Measurements from ENCODE around the gene RBMS1.
A peak's percentile ranks its signal among the peaks of the same experiment; 100 is the strongest.
"Not testable (repeated sequence)": the region's sequence is repeated elsewhere in the genome, so short reads cannot be mapped to it uniquely, and the experiment has no call there.

Gene RBMS1

DNA sequence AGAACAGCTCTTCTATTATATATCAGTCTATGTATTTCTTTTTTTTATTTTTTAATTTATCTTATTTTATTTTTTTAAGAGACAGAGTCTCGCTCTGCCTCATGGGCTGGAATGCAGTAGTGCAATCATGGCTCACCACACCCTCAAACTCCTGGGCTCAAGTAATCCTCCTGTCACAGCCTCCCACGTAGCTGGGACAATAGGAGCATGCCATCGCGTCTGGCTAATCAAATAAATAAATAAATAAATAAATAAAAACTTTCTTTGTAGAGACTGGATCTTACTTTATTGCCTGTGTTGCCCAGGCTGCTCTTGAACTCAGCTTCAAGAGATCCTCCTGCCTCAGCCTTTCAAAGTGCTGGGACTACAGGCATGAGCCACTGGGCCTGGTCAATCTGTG is 117.0 kb downstream of the RBMS1 start:
- no peak for DNase-seq

DNA sequence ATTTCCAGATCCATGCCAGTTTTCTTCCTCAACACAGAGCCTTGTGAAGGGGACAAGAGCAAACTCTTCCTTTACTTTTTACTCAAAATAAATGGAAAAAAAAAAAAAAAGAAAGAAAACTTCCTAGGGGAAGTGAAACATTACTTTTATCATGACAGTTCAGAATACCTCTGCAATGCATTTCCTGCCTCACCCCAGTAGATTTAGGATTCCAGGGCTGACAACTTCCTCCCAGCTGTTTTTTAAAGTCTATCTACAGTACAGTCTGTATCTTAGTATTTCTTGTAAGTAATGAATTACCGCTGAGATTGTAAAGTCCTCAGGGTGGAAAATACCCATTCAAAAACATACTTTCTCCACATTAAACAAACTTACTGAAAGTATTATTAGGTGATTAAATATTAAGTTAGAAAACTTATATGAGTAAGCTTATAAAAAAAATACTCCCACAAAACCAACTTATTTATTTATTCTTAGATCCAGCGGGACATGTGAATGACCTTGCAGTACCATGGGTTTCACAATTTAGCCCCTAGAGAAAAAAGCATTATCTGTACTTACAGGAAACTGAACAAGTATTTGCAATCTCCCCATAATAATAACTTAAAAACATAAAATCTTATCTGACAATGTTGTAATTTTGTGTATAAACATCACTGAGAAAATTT is 117.7 kb downstream of the RBMS1 start:
- DNase-seq = no peak

DNA sequence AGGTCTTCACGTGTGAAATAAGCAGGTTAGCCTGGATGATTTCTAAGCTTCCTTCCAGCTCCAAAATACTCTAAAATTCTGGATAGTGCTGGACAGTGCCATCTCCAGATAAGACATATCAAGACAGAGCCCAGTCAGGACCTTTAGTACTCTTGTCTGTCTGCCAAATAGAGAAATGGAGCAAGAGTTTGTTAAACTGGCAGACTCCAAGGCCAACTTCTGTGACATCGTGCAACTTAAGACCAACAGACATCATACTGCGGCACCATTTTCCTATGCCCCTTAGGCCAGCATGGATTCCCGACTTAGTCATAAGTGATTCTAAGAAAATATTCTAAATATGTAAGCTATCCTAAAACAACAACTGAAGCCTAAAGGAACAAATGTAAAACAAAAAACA is 118.6 kb downstream of the RBMS1 start:
- no peak for DNase-seq

DNA sequence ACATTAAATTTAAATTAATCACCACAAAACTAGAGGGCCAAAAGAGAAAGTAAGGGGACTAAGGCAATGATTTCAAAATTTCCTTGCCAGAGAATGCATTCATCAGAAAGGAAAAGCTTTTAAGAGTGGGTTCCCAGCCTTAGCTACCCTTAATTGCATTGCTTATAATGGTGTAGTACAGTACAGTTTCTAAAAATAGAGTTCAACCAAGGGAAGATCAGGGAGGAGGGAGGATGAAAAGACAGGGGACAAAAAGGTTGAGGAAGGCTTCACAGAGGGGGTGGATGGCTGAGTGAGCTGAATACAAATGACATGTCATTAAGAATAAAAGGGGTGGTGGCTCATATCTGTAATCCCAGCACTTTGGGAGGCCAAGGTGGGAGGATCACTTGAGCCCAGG is 119.9 kb downstream of the RBMS1 start:
- no peak for DNase-seq

DNA sequence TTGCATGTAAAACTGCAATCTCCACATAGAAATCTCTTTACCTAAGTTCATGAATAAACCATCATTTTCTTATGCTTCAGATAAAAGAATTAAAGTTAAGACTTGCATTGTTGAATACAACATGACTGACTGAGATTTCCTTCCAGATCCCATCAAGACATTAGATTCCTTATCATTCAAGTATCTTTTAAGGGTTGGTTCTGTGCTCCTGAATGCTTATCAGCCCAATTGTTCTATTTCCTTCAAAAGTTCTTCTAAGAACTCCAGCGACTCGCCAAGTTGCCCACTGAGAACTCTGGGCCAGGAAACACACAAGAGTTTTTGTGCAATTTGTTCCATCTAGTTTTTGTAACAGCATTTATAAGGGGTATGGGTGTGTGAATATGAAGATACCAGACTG is 120.3 kb downstream of the RBMS1 start:
- DNase-seq = no peak

DNA sequence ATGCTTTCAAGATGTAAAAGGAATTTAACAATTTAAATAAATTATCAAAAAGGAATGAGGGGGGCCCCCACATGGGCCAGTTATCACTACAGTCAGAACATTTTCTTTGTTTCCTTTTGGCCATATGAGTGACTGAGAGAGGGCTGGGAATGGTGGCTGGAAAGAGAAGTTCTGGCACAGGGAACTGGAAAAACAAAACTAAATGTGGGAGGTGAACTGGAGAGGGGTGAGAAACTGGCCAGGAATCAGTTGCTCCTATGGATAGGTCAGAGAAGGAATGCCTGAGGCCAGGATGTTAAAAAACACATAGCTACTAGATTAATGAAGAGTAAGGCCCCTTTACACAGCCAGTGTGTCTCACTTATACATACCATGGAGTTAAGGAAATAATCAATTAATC is 121.0 kb downstream of the RBMS1 start:
- DNase-seq = no peak

DNA sequence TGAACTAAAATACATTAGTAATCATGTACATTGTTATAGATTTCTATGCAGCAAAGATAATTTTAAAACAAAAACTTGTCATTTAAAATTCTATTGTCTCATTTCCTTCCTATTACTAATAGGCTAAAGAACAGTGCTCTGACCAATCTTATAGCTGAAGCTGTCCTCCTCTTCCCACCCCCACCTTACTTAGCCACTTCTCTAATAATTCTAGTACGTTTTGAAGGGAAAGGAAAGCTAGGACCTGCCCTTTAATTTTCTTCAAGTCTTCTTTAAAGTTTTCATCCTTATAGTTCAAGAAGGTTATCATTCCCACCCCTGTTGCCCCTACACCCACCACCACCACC is 121.6 kb downstream of the RBMS1 start:
- no peak for DNase-seq

DNA sequence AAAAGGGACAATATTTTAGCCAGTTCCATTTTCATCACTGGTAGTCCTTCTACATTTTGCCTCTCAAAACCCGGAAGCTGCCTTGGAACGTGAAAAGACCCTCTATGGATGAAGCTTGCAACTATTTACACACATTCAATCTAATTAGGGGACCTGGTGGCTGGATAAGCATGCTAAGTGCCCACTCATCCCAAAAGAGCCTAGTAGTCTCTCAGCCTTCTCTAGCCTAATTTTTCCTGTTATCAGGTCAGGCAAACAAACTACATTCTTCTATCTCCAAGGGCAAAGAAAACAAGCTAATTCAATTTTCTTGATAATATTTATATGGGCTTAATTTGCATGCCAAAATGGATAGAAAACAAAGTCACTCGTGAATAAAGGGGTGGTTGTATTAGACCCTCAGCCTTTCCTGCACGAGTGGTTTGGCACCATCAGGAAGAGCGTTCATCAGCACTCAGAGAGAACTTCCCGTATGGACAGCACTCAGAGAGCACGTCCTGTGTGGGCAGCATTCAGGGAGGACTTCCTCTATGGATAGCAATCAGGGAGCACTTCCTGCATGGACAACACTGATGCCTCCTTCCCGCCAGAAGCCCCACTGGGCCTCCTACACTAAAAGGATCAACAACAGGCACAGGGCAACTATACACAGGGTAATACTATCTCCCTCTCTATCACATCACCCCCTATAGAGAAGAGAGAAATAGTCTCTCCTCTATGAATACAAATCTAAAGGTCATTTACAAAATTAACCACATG is 122.2 kb downstream of the RBMS1 start:
- DNase-seq = no peak

DNA sequence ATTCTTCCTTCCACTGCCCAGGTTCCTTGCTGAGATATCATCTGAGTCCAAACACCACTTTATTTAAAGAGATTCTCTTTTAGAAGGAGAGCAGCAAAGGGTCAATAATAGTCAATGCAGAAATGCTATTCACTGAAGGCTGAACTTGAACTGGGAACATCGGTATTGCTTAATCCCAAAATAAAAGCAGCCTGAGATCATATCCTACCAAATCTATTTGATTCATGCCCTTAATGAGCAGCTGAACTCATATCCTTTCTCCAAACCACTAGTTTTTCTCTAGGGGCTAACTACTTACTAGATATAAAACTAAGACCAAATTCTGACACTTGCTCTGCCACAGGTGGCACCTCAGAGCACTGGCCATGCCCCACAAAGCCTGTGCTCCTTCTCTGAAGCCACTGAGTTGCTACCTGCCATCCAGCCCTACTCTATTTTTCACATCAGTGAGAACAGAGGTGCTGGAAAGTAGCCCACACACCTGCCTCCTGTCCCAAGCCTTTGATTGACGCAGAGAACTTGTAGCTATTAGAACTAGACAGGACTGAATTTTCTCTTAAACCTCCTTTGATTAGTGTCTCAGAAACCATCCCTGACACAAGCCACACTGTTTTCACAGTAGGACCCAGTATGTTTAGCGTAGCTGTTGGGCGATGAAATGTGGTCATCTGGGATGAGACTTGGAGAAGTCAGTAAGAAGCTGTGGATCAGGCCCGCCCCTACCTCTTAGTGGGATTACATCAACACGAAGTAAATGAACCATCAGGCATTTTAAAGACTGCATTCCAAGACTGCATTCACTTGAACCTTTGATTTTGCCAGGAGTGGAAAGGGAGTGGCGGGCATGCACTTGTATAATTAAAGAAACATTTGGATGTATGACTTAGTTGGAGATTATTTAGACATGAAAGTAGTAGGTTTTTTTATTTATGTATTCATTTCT is 124.3 kb downstream of the RBMS1 start:
- no peak for DNase-seq

DNA sequence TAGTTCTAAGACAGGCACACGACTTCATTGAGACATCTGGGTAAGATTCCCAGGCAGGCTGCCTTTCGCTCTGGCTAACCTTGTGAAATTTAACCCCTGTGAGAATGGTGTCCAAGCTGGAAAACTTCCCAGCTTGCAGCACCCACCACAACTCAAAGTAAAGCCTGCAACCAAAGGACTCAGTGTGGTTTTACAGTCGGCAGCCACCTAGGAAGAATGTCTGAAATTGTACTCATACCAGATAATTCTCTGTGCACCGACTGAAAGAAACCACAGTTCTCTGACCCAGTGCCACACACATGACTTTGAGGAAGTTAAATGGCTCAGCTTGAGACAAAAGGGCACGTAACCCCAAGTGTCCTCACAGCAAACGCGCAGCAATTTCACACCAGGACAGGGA is 125.7 kb downstream of the RBMS1 start:
- DNase-seq = peak; percentile 59

DNA sequence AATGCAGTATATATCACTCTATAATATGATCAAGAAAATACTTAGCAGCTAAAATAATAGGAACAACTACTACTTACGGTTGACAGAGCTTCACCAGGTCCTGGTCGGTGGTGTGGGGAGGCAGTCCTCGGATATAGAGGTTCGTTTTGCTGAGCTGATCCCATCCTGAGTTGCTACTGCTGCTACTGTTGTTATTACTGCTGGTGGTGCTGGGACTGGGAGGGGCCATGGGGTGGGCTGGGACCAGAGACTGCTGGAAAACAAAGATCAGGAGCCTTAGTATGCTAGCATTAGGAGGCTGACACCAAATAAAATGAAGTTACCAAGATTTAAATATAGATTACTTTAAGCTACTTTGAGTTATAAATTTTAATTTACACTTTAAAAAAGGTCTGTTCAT is 126.5 kb downstream of the RBMS1 start:
- not testable (repeated sequence) for DNase-seq

DNA sequence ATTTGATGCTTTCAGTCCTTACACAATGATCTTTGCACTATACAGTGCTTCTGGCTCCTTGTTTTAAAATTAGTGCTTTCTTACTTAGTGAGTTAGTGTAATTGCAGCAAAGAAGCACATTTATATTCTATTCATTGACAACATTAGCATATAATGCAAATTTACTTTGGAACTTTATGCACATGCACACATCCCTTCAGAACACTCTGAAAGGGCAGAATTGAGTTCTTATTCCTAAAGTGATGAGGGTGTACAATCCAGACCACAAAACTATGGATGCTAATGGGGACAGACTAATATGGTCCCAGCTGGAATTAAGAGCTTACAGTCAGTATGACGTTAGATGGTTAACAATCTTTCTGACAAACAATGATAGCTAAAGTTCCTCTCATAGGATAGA is 127.1 kb downstream of the RBMS1 start:
- DNase-seq = no peak

DNA sequence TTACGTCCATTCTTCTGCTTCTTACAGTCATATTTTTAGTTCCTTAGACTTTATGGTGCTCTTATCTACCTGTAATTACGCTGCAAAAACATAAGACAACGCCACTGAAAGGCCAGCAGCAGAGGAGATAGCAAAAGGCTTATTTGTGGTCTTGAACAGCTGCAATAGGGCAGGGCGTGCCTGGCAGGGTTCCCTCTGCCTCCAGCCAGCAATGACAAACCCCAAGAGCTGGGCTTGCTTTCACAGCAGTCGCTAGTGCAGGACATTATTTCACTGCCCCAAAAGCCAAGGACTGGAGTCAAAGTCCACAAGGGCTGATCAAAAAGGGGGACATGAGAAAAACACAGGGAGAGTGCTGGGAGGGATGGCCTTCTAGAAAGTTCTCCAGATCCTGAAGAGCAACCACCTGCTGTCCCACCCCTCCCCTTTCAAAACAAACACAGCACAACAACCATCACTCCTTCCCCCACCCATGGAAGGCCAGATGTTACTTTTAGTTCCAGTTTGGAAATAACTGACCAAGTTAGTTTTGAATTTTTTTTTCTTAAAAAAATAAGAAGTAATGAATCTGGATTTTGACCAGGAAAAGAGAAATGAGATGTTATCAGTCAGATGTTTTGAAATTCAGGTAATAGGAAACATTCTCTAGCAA is 127.8 kb downstream of the RBMS1 start:
- DNase-seq = peak; percentile 82

DNA sequence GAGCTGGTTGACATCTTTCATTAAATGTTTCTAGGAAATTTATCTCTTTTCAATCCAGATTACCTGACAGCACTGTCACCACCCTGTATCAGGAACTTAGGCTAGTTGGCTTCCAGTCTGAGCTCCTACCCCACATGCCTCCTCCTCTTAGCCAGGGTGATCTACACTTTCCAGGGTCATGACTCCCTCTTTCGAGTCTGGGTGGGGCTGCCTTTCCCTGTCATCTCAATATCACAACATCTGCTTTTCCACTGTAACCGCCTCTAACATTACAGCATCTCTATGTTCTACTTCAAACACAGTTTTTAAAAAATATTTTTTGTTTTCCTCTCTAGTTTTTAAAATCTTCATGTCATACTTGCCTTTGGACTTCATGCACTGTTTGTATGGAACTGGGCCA is 129.2 kb downstream of the RBMS1 start:
- no peak for DNase-seq

DNA sequence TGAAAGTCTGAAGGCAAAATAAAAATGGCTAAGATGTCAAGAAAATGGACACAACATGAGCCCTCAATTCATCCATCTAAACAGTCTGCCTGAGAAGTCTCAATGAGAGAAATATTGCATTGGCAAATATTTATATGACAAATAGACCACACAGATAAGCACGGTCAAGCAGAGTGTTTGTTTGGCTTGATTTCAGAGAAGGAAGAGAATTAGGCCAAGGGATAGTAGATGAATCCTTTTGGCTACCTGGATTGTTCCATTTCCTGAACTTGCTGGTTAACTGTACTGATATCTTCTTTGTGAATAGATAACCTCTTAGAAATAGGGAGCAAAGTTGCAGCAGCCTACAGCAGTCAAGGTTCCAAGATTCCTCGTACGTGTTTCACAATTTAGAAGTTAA is 129.6 kb downstream of the RBMS1 start:
- DNase-seq = no peak

DNA sequence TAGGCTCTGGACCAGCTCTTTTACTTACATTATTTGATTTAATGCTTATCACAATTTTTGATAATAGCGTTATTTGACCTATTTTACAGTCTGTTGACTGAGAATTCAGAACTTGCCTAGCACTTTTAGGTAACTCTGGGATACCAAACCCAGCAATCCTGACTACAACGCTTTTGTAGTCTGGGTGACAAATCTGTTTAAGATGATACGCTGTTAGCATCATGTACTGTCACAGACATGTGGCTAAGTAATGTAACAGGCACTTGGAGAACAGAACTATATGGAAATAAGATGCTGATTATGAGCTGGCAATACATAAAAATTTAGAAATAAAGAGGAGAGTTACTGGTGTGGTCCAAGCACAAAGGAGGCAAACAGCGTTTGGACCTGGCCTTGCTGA is 130.6 kb downstream of the RBMS1 start:
- DNase-seq = no peak

DNA sequence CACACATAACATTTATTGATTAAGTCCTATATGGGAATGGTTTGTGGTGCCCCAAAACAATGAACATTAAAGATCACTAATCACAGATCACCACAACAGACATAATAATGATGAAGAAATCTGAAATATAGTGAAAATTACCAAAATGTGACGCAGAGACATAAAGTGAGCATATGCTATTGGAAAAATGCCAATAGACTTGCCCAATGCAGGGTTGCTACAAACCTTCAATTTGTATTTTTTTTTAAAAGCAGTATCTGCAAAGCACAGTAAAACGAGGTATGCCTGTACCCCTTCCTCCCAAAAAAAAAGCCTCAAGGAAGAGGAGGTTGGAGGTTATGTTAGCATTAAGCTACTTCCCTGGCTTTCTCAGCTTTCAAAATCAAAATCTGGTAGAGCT is 131.1 kb downstream of the RBMS1 start:
- DNase-seq = no peak

DNA sequence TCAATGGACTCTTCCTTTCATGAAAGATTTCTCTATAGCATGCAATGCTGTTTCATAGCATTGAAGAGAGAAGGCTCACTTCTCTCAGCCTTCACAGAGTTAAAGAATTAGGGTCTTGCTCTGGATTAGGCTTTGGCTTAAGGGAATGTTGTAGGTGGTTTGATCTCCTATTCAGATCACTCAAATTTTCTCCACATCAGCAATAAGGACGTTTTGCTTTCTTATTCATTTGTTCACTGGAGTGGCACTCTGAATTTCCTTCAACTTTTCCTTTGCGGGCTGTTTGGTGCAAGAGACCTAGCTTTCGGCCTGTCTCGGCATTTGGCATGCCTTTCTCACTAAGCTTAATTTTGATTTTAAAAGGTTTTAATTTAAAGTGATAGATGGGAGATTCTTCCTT is 131.6 kb downstream of the RBMS1 start:
- no peak for DNase-seq

DNA sequence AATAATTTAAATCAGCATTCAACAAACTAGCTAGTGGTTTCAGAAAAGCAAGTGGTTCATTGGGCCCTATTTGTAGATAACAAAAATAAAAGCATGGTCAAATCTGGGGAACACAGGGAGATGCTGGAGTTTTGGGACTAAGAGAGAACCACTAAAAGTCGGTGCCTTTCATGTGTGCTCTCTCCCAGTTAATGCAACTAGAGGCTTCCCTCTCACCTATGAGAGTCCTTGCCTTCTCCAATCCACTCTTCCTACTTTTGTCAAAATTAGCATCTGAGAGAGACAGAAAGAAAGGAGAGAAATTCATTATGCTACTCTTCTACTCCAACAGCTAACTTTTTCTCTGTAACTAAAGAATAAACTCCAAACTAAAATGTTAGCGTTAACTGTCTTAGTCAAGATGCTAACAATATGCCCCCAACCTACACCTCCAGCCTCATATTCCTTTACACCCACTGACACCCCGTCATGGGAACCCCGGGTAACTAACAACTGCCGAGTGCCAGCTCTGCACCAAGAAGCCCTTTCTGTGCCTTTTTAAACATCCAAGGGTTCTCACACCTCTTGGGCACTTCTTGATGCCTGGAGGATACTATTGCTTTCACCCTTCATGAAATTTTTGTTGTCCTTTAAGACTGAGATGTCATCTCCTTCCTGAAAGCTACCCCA is 133.4 kb downstream of the RBMS1 start:
- DNase-seq = no peak

DNA sequence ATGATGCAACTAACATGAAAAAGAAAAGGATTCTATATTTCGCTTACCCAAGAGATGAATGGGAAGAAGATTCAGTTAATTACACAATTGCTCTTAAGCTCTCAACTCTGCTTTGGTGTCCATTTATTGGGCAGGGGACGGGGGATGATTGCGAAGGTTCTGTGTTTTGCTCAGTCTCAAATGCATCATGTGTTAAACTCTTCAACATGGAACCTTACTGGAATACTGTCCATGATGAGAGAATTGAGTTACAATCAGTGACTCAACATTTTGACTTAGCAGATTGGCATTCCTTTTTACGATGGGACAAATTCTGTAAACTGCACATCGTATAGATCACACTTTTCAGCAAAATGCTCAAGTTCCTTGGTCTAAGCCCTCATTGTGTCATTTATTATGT is 135.6 kb downstream of the RBMS1 start:
- DNase-seq = no peak

DNA sequence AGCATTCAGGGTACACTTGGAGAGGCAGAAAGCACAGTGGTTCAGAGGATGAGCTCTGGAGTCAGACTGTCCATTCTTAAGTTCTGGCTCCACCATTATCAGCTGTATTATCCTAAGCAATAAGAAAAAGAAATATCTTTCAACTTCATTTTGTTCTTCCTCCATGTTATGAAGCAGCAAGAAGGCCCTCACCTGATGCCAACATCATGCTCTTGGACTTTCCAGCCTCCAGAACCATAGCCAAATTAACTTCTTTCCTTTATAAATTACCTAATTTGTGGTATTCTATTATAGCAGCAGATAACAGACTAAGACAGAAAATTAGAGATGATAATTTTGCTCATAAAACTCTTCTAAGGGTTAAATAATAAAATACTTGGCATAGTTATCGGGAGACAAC is 137.1 kb downstream of the RBMS1 start:
- DNase-seq = no peak

DNA sequence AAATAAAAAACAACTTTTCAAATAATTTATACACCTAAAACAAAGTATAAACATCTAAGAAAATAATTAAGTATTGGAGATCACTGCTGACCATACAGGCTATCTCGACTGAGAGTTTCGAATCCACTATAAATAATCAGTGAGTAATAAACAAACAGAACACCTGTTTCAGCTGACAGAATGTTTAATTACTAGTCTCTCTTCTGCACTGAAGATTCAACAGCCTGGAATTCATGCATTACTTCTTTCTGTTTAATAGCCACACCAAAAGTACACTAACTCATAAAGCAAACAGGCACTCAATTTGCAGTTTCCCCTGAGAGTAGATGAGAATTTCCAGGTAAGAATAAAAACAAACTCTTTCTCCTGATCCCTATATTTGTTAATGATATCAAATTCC is 138.5 kb downstream of the RBMS1 start:
- DNase-seq = no peak

DNA sequence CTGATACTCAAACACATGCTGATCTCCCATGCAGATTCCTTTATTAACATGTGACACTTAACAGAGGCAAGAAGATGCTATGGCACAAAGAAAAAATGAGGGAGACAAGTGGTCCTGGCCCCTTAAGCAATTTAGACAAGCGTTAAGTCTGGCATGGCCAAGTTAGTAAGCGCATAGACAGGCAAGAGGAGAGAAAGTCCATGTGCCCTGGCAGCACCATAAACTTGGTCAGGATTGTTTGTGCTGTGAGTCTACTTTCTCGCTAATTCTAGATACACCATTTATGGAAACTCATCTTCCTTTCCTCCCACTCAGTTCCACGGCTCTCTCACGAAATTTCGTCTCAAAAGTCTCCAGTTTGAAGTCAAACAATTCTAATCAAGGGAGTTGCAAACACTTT is 138.9 kb downstream of the RBMS1 start:
- DNase-seq = no peak
